AML-193 (cell line): ENCODE measurements around the gene PSMC3IP.
A peak's percentile ranks its signal among the peaks of the same experiment; 100 is the strongest.
"Not testable (repeated sequence)": the region's sequence is repeated elsewhere in the genome, so short reads cannot be mapped to it uniquely, and the experiment has no call there.

Source experiments
- DNase-seq, 2 experiments: peaks; one replicate each; lab custom pipeline; 2025; lab: John Stamatoyannopoulos, UW

Gene PSMC3IP

DNA sequence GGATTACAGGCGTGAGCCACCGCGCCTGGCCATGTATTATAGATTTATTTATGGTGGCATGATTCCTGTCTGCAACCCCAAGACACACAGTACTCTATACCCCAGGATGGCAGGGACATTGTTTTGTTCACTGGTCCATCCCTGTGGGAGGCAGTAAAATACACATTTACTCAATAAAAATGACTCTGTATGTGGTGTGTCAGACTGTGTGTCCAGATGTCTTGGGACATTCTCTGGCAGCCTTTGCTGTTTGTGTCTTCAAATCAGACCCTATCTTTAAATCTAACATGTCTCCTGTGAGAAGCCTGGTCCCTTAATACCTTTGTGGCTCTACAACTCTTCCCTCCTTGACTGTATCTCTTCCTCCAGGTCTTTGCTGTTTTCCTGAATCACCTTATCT, 17.3 kb downstream of the PSMC3IP start:
- no peak for DNase-seq

DNA sequence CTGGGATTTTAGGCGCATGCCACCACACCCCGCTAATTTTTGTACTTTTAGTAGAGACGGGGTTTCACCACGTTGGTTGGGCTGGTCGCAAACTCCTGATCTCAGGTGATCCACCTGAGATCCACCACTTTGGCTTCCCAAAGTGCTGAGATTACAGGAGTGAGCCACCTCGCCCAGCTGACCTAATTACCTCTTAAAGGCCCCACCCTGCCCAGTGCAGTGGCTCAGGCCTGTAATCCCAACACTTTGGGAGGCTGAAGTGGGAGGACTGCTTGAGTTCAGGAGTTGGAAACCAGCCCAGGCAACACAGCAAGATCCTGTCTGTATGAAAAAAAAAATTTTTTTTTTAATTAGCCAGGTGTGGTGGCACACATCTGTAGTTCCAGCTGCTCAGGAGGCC, 18.5 kb downstream of the PSMC3IP start:
- DNase-seq: no peak

DNA sequence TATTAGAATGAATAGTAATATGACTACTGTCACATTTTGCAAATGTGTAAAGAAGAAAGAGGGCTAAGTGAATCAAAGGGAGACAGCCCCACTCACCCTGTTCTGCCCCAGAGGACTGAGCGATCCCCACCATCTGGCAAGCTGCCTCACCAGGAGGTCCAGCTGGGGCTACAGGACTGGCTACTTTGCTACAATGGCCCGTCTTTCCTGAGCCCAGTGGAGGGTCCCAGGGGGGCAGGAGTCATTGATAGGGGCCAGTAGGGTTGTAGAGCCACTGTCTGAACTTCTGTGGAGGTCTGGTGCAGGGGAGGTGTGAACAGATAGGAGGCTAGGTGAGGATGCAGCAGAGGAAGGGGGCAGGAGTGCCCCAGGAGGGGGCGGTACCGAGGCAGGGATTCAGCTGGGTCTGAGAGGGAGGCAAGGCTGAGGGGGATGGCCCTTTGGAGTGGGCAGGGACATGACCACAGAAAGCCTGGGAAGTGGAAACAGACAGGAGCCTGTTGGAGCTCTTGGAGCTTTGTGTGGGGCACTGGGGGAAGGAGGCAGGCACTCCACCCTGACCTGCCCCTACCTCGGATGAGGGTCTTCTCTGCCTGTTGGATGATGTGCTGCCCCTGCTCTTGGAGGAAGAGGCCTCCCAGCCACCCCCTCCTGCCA, 21.4 kb downstream of the PSMC3IP start:
- DNase-seq: not testable (repeated sequence)

DNA sequence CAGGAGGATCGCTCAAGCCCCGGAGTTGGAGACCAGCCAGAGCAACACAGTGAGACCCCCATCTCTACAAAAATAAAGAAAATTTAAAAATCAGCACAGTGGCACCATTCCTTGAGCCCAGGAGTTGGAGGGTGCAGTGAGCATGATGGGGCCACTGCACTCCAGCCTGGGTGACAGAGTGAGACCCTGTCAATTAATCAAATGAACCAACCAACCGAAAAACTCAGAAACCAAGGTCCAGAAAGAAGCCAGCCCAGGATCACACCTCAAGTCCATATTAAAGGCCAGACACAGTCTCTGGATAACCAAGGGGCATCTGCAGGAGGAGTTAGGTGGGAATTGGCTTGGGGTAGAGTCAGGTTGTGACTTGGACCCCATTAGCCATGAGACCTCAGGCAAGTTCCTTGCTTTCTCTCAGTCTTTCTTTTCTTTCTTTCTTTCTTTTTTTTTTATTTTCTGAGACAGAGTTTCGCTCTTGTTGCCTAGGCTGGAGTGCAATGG, 22.4 kb downstream of the PSMC3IP start:
- DNase-seq: no peak

DNA sequence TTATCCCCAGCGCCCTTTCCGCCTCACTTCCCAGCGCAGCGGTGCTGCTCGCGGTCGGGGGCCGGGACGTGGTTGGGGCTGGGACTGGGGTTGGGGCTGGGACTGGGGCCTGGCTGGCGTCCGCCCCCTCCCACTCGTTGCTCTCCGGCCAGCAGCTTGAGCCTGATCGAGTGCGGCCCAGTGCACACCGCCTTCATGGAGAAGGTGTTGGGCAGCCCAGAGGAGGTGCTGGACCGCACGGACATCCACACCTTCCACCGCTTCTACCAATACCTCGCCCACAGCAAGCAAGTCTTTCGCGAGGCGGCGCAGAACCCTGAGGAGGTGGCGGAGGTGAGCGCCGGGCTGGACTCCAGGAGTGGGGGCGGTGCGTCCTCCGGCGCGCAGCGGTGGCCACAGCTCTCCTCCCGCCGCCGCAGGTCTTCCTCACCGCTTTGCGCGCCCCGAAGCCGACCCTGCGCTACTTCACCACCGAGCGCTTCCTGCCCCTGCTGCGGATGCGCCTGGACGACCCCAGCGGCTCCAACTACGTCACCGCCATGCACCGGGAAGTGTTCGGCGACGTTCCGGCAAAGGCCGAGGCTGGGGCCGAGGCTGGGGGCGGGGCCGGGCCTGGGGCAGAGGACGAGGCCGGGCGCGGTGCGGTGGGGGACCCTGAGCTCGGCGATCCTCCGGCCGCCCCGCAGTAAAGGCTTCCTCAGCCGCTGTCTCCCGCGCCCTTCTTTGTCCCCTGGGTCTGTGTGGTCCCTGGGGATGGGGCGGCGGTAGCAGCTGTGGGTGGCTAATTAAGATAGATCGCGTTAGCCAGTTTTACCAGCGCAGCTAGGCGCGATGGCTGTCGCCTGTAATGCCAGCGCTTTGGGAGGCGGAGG, 23.0 kb downstream of the PSMC3IP start:
- peak; percentile 64 to 74 for DNase-seq

DNA sequence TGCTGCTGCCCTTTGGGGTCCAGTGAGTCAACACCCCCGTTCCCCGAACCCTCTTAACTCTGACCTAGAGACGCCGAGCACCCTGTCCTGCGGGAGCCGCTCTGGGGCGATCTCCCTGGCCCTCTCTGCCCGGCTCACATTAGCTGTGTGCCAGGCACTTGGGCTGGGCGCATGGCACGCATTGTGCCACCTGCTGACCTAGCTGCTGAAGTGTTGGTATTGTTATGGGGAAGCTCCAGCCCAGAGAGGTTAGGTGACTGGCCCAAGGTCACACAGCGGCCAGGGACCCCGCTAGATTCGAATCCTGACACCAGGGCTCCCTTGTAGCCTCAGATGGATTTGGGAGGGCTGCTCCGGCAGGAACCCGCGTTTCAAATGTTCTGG, 23.7 kb downstream of the PSMC3IP start:
- DNase-seq: no peak

DNA sequence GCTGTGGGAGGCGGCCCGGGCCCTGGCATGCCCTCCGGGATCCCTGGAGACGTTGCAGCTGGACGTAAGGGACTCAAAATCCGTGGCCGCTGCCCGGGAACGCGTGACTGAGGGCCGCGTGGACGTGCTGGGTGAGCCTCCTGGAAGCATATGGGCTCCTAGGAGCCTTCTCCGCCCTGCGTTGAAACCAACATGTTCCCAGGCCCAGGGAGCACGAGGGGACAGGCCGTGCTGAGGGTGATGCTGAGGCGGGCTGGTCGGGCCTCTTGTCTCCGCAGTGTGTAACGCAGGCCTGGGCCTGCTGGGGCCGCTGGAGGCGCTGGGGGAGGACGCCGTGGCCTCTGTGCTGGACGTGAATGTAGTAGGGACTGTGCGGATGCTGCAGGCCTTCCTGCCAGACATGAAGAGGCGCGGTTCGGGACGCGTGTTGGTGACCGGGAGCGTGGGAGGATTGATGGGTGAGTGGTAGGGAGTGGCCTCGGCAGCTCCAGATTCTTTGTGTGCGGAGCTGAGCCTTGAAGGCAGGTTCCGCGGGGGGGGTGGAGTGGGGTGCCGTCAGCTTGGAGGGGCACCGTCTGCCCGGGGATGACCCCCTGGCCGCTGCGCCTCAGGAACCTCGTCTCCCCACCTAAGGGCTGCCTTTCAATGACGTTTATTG, 24.2 kb downstream of the PSMC3IP start:
- no peak for DNase-seq

DNA sequence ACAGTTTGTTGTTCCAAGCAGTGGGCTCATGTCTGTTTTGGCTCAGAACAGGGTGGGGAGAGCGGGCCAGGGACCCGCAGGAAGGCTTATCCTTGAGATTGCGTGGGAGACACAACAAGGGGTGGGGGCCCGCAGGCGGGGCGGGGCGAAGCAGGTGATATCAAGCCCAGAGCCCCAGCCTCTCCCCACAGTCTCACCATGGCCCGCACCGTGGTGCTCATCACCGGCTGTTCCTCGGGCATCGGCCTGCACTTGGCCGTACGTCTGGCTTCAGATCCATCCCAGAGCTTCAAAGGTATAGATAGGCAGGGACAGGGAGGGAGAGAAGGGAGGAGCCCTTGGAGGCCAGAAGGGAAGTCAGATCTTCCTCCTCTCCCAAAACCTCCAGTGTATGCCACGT, 24.8 kb downstream of the PSMC3IP start, which contains the start of gene HSD17B1:
Gene HSD17B1 (plus strand): TSS at position 188 of the 400 bp plus-strand sequence. CDS start 11 bp downstream, at position 199.
- not testable (repeated sequence) for DNase-seq

DNA sequence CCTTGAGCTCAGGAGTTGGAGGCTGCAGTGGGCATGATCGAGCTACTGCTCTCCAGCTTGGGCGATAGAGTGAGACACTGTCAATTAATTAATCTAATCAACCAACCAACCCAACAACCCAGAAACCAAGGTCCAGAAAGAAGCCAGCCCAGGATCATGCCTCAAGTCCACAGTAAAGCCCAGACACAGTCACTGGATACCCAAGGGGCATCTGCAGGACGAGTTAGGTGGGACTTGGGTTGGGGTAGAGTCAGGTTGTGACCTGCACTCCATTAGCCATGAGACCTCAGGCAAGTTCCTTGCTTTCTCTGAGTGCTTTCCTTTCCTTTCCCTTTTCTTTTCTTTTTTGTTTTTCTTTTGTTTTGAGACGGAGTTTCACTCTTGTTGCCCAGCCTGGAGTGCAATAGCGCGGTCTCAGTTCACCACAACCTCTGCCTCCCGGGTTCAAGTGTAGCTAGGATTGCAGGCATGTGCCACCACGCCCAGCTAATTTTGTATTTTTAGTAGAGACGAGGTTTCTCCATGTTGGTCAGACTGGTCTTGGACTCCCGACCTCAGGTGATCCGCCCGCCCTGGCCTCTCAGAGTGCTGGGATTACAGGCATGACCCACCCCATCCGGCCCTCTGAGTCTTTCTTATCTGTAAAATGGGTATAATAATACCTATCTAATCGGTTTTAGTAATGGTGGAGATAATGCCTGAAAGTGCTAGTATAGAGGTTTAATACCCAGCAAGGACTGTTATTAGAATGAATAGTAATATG, 28.4 kb downstream of the PSMC3IP start:
- no peak for DNase-seq

DNA sequence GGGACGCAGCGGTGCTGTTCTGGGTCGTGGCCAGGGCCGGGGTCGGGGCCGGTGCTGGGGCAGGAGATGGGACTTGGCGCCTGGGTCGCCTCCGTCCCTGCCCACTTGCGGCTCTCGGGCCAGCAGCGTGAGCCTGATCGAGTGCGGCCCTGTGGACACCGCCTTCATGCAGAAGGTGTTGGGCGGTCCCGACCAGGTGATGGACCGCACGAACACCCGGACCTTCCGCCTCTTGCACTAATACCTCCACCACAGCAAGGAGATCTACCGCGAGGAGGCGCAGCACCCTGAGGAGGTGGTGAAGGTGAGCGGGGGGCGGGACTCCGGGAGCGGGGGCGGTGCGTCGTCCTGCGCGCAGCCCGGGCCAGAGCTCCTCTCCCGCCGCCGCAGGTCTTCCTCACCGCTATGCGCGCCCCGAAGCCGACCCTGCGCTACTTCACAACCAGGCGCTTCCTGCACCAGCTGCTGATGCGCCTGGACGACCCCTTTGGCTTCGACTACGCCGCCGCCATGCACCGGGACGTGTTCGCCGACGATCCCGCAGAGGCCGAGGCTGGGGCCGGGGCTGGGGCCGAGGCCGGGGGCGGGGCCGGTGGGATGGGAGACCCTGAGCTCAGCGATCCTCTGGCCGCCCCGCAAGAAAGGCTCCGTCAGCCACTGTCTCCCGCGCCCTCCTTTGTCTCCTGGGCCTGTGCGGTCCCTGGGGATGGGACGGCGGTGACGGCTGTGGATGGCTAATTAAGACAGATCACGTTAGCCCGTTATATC, 29.3 kb downstream of the PSMC3IP start:
- no peak for DNase-seq

DNA sequence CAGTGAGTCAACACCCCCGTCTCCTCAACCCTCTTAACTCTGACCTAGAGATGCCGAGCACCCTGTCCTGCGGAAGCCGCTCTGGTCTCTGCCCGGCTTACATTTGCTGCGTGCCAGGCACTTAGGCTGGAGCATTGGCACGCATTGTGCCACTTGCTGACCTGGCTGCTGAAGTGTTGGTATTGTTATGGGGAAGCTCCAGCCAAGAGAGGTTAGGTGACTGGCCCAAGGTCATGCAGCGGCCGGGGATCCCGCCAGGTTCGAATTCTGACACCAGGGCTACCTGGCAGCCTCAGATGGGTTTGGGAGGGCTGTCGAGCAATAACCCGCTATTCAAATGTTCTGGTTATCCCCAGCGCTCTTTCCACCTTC, 29.8 kb downstream of the PSMC3IP start:
- DNase-seq: no peak

DNA sequence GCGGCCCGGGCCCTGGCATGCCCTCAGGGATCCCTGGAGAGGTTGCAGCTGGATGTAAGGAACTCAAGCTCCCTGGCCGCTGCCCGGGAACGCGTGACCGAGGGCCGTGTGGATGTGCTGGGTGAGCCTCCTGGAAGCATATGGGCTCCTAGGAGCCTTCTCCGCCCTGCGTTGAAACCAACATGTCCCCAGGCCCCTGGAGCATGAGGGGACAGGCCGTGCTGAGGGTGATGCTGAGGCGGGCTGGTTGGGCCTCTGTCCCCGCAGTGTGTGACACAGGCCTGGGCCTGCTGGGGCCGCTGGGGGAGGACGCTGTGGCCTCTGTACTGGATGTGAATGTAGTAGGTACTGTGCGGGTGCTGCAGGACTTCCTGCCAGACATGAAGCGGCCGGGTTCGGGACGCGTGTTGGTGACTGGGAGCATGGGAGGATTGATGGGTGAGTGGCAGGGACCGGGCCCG, 30.5 kb downstream of the PSMC3IP start:
- DNase-seq: no peak

DNA sequence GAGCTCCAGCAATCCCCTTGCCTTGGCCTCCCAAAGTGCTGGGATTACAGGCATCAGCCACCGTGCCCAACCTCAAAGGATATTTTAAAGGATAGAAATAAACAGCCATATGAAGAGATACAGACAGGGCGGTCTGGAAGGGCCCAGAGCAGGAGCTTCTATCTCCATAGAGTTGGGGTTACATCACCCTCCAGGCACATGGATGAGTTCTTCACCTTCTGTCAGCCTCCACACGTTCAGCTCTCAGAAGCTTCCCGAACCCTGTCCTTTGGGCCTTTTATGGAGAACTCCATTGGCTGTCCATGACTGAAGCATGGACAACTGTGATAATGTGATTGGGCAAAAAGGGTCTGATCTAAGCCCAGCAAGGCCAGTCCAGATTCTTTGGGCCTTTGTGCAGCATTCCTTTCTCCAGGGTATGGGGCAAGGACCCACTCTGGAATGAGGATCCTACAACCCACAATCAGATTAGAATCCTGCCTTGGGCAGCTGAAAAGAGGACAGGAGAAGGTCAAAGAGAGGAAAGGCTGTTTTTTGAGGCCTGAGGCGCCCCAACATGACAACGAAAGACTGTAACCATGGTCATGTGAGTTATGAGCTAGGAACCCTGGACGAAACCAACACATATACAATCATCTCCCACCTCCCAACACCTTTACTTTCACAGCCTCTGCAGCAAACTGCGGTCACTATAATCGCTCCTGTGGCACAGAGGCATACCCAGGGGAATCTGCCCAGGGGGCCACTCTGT, 31.6 kb downstream of the PSMC3IP start:
- not testable (repeated sequence) for DNase-seq

DNA sequence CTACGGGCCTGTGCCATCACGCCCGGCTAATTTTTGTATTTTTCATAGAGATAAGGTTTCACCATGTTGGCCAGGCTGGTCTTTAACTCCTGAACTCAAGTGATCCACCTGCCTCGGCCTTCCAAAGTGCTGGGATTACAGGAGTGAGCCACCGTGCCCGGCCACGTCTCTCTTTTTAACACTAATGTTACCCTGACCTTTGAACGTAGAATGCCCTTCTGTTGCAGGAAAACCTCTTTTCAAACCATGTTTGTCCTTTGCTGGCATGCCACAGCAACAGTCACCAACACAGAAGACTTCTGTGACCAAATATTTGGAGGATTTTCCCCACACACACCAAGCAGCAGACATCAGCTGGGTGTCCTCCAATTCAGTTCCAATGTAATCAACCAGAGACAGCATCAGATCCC, 32.6 kb downstream of the PSMC3IP start:
- DNase-seq: no peak

DNA sequence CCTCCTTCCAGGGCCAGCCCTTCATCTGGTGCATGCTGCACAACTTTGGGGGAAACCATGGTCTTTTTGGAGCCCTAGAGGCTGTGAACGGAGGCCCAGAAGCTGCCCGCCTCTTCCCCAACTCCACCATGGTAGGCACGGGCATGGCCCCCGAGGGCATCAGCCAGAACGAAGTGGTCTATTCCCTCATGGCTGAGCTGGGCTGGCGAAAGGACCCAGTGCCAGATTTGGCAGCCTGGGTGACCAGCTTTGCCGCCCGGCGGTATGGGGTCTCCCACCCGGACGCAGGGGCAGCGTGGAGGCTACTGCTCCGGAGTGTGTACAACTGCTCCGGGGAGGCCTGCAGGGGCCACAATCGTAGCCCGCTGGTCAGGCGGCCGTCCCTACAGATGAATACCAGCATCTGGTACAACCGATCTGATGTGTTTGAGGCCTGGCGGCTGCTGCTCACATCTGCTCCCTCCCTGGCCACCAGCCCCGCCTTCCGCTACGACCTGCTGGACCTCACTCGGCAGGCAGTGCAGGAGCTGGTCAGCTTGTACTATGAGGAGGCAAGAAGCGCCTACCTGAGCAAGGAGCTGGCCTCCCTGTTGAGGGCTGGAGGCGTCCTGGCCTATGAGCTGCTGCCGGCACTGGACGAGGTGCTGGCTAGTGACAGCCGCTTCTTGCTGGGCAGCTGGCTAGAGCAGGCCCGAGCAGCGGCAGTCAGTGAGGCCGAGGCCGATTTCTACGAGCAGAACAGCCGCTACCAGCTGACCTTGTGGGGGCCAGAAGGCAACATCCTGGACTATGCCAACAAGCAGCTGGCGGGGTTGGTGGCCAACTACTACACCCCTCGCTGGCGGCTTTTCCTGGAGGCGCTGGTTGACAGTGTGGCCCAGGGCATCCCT, 34.1 kb downstream of the PSMC3IP start:
- no peak for DNase-seq

DNA sequence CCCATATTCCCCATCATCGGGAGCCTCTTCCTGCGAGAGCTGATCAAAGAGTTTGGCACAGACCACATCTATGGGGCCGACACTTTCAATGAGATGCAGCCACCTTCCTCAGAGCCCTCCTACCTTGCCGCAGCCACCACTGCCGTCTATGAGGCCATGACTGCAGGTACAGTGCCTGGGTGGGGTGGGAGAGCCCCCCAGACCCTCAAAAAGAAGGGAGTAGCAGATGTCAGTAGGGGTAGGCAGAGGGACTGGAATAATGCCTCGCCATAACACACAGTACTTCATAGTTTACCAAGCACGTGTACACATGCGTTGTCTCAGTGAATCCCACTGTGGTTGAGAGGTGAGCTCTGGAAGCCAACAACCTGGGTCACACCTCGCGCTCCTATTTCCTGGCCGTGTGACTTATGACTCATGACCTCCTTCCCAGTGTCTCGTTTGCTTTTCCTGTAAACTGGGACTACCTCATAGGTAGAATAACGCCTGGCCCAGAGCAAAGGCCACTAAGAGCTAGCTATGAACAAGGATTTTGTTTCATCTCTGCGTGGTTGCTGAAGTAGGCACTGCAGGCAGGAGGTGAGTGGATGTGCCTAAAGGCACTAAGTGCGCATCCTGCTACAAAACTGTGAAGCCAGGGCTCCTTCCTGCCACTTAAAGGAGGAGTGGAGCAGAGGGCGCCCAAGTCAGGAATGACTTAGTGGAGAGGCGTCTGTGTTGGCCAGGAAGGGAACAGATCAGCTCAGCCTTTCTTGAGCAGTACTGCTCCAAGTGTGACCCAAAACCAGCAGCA, 36.3 kb downstream of the PSMC3IP start:
- no peak for DNase-seq

DNA sequence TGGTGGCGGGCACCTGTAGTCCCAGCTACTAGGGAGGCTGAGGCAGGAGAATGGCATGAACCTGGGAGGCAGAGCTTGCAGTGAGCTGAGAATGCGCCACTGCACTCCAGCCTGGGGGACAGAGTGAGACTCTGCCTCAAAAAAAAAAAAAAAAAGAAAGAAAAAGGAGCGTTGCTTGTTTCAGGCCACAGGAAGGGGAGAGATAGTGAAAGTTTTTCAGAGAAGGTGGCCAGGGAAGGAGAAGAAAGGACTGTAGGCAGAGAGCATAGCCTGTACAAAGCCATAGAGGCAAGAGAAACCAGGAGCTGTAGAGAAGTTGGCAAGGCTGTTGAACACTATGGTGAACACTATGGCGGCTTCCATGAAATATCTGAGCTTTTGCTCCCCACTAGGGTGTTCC, 37.0 kb downstream of the PSMC3IP start:
- DNase-seq: not testable (repeated sequence)

DNA sequence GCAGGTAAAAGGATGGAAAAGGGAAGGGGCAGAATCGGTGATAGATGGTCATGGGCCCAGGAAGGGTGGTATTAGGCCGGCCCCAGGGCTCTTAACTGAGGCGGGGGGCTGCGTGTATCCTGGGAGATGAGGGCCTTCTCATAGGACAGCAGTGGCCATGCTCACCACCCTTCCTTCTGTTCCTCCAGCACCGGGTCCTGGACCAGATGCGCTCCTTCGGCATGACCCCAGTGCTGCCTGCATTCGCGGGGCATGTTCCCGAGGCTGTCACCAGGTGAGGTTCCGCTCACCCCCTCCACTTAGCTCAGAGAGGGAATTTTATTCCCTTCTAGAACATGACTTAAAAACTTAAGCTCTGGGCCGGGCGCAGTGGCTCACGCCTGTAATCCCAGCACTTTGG, 39.0 kb downstream of the PSMC3IP start:
- no peak for DNase-seq
